Measurements from ENCODE around the gene CCDC14.
"Not testable (repeated sequence)": the region's sequence is repeated elsewhere in the genome, so short reads cannot be mapped to it uniquely, and the experiment has no call there.

- TF ChIP-seq POLR2A (IDR thresholded peaks at IDR 0.05; ENCODE audit: low read length); GATA1 (IDR thresholded peaks at IDR 0.05; ENCODE audit: low read depth, low read length): not testable (repeated sequence)
Observed at GRCh38 chr3:123975030-123975429, 14.0 kb upstream of the CCDC14 start.
